CD4-positive, alpha-beta T cell treated with Interleukin-17A for 1 hour (primary cell): ENCODE measurements around the gene DYRK1A.

Experiments
- DNase-seq: peaks from one replicate; pipeline ENCODE4 v3.0.0-alpha.2; 2020

Gene DYRK1A

DNA sequence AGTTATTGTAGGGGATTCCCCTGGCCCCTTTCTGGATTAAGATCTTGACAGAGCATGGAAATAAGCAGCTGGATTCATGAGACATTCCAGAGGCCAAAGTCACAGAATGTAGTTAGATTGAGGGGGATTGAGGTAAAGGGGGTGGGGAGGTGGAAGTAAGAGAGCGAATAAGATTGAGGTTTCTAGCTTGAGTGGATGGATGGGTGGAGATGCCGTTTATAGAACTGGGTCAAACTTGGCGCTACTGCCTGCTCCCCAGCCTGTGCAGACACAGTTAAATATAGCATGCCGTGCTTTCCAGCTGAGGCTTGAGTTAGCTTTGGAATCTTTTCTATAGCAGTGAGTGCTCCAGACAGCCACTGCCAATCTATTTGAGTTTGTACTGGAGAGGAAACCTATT, 85.7 kb downstream of the DYRK1A start:
- no peak for DNase-seq

DNA sequence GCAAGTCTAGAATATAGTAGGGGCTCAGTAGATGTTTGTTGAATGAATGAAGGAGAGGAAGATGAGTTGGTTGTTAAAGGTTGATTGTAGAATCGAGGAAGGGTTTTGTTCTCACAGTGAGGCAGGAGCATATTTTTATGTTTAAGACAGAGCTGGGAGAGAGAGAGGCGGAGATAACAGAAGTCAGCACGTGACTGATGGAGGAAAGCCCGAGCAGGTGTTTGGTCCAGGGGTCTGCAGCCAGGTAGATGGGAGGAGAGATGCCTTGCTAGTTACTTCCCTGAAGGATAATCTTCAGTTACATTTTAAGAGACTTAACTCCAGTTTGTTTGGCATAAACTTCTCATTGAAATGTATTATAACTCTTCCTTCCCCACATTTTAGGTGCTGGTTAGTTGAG, 86.8 kb downstream of the DYRK1A start:
- DNase-seq: no peak

DNA sequence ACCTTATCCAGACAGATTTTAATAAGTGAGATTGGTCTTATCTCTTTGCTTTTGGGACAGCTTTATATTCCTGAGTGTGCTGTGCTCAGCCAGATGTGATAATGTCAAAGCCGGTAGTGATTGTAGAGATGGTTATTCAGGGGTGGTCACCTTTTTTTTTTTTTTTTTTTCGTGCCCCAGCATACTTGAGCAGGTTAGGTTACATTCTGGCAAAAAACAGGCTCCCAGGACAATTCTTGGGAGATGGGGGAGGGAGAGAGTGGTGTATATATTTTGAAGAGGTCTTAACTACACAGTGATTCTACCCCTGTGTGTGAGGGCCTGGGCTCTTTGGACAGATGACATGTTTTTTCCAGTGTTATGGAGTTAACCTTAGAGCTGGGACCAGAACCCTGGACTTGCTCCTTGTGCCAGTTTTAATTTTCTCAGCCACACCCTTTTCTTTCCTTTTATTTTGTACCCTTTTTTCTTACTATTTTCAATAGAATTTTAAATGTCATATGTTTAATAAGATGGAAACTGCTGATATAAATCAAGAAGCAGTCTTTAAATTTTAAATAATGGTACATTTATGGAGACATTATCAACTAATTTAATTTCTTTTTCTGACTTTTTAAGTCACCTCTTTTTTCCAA, 88.4 kb downstream of the DYRK1A start:
- DNase-seq: no peak

DNA sequence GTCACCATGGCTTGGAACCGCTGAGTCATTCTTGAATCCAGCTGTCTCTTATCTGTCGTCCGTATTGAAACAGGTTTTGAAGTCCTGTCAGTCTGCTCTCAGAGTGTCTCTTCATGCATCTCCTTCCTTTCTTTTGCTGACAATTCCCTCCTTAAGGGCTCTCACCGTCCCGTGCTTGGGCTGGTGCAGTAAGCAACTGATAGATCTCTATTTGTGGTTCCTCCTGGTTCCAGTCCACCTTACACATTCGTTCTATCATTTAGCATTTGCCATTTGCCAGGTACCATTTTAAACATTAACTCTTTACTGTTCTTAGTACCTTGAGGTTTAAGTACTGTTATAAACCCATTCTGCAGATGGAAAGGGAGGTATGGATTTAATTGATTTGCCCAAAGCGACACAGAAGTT, 88.9 kb downstream of the DYRK1A start:
- no peak for DNase-seq

DNA sequence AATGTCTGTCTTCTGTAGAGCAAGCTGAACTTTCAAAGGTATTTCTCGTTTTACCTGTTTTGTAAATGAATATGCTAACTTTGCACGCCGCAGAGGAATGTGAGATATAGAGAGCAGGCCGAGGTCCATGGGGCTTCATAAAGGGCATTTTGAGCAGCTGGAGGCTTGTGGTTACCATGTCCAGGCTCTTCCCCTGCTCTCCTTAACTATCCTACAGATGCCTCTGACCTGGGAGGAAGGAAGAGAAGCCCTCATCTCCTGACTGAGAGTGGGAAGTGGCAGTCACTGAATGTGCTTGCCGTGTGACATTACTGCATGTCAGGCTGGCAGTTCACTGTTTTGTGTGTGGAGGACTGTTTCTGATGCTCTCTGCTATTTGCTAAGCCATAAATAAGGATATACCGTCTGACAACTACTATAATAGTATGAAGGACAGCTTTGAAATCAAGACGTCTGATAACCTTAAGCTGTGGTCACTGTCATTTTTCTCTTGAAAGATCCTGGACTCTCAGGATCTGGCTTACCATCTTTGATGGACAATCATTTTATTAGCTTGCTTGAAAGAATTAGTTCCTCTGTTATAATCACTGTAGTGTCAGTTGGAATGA, 92.2 kb downstream of the DYRK1A start:
- no peak for DNase-seq

DNA sequence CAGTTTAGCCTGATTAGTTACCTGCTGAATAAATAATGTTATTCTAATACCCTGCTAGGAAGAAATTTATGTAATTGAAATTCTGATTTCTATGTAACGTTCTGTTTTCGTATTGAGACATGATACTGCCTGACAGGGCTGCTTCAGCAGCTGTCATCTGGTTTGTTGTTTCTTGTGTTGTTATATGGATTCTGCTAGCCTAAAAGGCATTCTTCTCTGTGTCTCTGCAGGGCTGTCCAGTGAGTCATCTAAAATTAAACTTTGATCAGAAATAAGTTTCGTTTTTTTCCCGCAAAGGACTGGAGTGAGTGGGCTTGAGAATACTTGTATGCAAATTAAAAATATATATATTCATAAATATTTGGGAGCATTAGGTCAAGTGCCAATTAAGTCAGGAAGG, 93.0 kb downstream of the DYRK1A start:
- DNase-seq: no peak

DNA sequence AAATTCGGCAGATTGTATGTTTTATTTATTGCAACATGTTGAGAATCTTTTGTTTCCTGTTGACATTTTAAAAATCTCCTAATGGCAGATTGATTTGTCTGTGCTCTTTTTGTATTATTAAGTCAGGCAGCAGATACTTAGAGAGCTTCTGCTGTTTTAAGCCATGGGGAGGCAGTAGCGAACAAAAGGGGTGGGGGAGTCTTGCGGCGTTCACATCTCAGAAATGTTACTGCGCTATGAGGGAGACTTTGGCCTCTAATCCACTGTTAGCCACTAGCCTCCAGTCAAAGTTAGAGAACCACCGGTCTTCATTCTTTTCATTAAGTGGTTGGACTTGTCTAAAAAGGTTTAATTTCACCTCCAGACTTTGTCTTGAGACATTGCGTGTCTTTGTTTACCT, 93.6 kb downstream of the DYRK1A start:
- no peak for DNase-seq

DNA sequence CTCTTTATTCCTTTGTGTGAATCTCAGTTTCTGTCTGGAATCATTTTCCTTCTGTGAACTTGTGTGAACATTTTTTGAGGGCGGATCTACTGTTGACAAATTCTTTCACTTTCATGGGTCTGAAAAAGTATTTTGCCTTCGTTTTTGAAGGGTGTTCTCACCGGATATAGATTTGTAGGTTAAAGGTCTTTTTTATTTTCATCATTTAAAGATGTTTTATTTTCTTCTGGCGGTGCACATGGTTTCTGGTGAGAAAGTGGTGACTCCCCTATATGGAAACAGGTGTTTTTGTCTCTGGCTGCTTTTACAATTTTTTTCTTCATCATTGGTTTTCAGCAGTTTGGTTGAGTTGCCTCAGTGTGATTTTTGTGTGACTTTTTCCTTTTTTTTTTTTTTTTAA, 94.9 kb downstream of the DYRK1A start:
- peak; percentile 68 for DNase-seq

DNA sequence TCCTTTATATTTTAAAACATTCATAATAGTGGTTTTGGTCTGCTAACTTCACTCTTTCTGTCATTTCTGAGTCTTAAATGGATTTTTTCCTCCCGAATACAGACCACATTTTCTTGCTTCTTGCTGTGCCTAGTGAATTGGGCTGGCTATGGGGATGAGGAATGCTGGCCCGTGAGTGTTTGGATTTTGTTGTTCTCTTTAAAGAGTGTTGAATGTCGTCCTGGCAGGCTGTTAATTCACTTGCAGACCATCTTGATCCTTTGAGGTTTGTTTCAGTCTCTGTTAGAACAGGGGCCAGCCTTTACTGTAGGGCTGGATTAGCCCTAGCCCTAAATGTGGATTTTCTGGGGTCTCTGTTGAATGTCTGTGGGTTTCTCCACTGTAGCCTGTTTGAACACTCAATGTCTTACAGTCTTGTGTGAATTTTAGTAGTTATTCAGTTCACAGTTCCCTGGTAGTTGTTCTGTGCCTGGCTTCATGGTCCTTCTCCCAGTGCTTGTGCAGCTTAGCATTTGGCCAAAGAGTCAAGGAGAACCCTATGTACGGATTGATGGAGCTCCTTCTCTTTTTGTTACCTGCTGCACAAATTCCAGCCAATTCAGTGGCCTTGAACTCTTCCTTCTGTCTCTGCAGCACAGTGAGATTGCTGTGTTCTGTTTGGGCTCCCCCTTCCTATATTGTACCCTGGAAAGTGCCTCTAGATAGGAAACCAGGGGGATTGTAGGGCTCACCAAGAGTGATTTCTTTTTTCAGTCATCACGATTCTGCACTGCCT, 95.7 kb downstream of the DYRK1A start:
- DNase-seq: no peak

DNA sequence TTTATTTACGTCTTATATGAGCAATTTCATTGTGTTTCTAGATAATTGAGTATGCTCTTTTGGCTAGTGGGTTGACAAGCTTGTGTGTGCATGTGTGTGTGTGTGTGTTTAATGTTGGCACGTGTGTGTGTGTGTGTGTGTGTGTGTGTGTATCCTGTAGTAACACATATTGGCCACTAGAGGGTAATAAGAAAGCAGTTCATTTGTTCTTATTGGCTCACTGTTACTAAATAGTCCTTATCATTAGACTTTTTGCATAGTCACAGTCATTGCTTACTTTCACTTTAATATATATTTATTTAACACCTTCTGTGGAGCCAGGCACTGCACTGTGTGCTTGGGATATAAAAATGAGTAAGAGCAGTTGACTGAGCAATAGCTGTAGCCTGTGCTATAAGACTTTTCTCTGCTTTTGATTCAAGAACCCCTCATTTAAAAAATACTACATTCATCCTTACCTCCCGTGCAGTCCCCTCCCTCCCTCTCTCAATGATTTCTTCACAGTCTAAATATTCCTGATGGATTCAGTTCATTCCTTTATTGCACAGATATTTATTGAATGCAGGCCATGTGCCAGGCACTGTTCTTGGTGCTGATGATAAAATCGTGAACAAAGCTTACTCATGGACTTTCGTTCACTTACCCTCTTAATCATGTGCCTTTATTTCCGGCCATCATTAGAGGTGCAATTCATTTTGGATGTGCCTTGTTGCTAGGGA, 96.7 kb downstream of the DYRK1A start:
- DNase-seq: peak; percentile 73

DNA sequence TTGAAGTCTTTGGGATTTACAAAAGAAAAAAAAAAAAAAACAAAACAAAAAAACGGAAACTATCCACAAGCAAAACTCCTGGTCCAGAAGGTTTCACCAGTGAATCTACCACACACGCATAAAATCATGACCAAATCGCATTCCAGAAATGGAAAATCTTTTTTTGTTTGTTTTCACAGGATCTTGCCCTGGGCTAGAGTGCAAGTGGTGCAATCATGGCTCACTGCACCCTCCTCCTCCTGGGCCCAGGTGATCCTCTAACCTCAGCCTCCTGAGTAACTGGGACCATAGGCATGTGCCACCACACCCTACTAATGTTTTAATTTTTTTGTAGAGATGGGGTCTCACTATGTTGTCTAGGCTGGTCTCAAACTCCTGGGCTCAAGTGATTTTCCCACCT, 100.5 kb downstream of the DYRK1A start:
- no peak for DNase-seq

DNA sequence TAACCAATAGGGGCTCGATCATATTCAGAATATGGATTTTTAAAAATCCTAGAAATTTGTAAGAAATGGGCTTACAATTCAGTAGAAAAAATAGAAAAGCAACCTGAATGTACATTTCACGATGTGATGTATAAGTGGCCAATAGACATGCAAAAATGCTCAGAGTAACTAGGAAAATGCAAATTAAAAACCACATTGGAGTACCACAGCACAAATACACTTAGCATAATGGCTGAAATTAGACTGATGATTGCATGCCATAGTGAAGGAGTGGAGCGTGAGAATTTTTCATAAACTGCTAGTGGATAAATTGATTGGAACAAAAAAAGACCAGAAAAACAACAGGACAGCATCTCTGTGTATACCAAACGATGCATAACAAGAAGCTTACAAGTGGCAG, 102.3 kb downstream of the DYRK1A start:
- DNase-seq: no peak

DNA sequence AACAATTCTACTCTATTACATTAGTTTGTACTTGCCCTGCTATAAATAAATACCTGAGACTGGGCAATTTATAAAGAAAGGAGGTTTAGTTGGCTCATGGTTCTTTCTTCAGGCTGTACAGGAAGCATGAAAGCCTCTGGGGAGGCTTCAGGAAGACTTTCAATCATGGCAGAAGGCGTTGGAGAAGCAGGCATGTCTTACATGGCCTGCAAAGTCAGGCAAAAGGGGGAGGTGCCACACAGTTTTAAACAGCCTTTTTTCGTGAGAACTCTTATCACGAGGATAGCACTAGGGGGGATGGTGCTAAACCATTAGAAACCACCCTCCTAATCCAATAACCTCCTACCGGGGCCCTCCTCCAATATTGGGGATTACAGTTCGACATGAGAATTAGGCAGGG, 102.9 kb downstream of the DYRK1A start:
- DNase-seq: no peak

DNA sequence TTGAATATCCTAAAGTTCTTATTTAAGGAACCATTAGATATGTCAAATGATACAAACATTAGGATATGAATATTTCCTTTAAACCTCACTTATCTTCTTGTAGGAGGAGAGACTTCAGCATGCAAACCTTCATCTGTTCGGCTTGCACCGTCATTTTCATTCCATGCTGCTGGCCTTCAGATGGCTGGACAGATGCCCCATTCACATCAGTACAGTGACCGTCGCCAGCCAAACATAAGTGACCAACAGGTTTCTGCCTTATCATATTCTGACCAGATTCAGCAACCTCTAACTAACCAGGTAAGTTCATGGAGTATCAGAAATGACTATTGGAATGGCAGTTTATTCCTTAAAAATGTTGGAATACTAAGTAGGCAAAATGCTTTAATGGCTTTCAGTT, 106.0 kb downstream of the DYRK1A start:
- no peak for DNase-seq

DNA sequence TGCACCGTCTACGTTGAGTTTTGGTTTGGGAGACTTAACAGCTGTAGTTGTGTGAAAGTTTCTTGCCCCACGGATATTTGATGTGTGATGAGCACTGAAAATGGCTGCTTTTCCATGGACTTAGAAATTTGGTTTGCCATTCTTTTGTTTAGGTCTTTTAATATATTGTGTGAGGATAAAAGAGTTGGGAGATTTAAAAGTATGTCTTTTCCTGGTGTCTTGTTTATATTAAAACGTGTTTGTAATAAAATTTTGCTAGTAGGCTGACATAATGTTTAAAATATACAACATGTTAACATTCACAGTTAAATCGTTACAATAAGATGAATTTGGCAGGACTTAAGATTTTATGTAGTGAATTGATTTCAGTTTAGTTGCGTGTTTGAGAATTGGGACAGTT, 106.9 kb downstream of the DYRK1A start:
- no peak for DNase-seq

DNA sequence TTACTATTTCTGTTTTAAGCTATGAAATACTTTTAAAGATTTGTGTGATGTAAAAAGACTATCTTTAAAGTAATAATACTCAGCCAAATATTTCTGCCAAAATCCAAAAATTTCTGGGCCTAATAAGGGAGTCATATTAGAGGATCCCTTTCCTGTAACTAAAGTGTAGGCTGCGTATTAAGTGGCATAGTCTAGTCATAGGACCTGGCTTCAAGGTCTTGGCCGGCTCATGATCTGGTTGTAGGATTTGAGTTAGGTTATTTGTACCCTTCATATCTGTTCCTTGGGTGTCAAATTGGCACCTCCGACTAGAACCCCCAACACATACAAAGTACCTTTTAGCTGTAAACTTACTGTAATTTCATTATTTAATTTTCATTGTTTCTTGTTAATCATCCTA, 107.8 kb downstream of the DYRK1A start:
- DNase-seq: no peak

DNA sequence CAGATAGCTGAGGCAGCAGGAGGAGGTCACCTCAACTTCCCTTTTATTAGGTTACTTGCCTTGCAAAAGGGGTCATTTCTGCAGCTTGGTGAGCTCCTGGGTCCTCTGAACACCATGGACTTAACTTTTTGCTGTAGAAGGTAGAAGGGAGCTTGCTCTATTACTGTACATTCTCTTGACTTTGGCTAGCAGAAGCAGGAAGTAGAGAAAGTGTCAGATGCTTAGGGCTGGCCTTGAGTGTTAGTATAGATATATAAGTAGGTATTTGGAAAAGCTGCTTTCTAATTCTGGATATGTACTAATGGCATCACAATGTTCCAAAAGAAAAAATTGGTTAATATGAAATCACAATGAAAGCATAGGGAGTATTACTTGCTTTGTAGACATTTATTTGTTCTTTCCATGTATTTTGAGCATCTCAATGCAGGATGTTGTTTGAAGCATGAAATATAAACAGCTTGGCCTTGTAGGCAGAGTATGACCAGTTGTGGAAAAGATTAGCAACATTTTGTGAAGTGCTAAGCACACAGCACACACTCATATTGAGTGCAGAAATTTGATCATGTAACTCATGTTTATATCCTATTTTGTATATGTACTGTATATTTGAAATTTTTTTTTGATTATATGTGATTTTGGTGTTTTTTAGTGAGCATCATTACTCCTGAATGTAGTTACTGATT, 108.8 kb downstream of the DYRK1A start:
- no peak for DNase-seq

DNA sequence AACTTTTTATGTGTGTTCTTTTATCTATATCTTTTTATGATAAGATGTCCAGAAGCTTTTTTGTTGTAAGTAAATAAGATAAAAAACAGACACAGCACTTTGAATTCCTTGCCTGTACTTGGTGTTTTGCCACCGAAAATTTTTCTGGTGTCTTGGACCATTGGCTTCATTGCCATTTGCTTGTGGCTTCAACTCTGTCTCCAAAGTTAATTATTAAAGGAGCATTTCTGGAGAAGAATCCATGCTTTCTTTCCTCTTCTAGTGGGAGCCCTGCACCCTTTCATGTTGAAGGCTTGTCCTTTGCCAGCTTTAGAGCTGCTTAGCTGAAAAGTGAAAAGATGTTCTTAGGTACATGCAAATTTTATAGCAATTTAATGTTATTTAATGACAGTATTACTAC, 112.2 kb downstream of the DYRK1A start:
- no peak for DNase-seq

DNA sequence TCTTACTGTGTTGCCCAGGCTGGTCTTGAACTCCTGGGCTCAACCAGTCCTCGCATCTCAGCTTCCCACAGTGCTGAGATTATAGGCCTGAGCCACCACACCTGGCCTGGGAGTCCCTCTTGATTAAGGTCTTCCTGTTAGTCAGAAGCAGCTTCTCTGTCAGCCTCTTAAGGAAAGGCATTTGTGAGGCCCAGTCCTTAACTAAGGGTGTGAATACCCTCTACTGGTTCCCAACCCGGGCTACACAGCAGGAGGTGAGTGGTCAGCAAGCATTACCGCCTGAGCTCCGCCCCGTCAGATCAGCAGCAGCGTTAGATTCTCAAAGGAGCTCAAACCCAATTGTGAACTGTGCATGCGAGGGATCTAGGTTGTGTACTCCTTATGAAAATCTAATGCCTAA, 117.2 kb downstream of the DYRK1A start:
- DNase-seq: no peak

DNA sequence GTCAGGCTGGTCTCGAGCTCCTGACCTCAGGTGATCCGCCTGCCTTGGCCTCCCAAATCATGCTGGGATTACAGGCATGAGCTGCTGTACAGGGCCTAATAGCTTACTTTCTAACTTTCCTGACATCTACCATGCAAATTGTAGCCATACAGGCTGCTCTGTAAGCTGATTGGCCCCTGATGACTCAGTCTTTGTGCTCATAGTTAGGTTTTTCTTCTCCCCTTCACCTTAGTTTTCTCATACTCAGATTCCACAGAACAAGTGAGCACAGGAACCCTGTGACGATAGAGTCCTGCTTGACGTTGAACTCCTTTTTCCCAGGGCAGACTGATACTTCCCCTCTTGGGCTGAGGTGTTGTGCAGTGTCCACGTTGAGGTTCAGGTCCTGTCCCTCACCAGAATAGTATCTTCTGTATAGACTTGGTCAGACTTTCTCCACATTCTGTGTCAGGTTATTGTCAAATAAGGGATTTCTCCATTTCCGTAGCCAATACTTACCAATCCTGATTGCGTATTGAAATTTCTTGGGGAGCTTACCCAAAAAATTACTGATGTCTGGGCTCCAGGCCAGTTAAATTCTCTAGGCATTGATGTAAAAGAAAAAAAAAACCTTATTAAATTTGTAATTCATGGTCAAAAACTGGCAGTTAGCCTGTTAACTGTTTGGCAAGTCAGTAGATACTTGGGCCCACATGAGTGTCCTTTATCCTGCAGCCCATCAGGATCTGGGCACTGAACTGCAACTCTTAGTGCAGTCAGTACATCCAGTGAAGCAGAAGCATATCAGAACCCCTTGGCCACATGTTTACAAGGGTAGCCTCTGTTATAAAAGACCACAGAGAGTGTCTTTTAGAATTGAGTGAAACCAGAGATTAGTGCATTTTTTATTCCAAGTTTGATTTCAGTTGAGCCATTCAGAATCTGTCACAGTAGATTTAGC, 118.2 kb downstream of the DYRK1A start:
- no peak for DNase-seq

DNA sequence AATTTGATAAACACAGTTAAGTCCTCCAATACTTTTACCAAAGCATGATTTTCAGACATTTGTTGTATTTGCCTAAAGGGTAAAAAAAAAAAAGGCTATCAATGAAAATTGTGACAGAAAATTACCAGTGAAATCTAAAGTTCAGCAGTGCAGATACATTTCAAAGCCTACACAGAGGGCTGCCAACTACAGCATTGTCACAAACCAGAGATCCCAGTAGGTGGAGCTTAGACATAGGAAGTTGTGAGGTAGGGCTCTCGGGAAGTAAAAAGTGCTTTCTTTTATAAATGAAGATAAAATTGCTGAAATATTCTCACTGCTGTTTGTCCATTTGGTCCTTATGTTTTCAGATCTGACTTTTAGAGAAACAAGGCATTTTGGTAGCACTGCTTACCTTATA, 123.0 kb downstream of the DYRK1A start:
- DNase-seq: no peak

DNA sequence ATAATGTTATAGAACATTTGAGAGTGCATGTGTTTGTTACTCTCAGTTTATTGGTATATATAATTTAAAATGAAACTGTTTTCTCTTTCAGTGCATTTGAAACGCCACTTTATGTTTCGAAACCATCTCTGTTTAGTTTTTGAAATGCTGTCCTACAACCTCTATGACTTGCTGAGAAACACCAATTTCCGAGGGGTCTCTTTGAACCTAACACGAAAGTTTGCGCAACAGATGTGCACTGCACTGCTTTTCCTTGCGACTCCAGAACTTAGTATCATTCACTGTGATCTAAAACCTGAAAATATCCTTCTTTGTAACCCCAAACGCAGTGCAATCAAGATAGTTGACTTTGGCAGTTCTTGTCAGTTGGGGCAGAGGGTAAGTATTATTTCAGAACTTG, 123.5 kb downstream of the DYRK1A start:
- DNase-seq: no peak
